HEK293T (cell line): ENCODE results near the gene DNMT1.

ENCODE experiments used
- BHLHE40 ChIP-seq: fragments of 450-650 bp; IDR thresholded peaks from 2 replicates; pipeline ENCODE4 v1.6.1; 2016; ENCODE audit warnings: mild to moderate bottlenecking, moderate library complexity, borderline replicate concordance
- CTBP1 ChIP-seq: fragments of 450-650 bp; IDR thresholded peaks from 2 replicates; pipeline ENCODE4 v1.6.1; 2016; ENCODE audit warnings: borderline replicate concordance
- FOXK2 ChIP-seq: fragments of 450-650 bp; IDR thresholded peaks from 2 replicates; pipeline ENCODE4 v1.6.1; 2016; ENCODE audit warnings: mild to moderate bottlenecking
- FOXM1 ChIP-seq: fragments of 450-650 bp; IDR thresholded peaks from 2 replicates; pipeline ENCODE4 v1.6.1; 2017; ENCODE audit warnings: mild to moderate bottlenecking, borderline replicate concordance
- HDGF ChIP-seq: fragments of 450-650 bp; IDR thresholded peaks from 2 replicates; pipeline ENCODE4 v1.6.1; 2017; ENCODE audit warnings: antibody characterized with exemption, borderline replicate concordance
- L3MBTL2 ChIP-seq: fragments of 450-650 bp; conservative IDR thresholded peaks from 2 replicates; pipeline ENCODE4 v1.6.1; 2016; ENCODE audit warnings: mild to moderate bottlenecking
- TARDBP ChIP-seq: fragments of 450-650 bp; IDR thresholded peaks from 2 replicates; pipeline ENCODE4 v1.6.1; 2016

- TF ChIP-seq FOXM1 (no peak), HDGF (no peak), TARDBP (no peak), L3MBTL2 (no peak), FOXK2 (no peak), CTBP1 (no peak), BHLHE40 (no peak)
Measured at GRCh38 chr19:10133596-10133995, 61.2 kb downstream of the DNMT1 start.
